Measurements from ENCODE around the gene MED20.

MED20 gene

DNA sequence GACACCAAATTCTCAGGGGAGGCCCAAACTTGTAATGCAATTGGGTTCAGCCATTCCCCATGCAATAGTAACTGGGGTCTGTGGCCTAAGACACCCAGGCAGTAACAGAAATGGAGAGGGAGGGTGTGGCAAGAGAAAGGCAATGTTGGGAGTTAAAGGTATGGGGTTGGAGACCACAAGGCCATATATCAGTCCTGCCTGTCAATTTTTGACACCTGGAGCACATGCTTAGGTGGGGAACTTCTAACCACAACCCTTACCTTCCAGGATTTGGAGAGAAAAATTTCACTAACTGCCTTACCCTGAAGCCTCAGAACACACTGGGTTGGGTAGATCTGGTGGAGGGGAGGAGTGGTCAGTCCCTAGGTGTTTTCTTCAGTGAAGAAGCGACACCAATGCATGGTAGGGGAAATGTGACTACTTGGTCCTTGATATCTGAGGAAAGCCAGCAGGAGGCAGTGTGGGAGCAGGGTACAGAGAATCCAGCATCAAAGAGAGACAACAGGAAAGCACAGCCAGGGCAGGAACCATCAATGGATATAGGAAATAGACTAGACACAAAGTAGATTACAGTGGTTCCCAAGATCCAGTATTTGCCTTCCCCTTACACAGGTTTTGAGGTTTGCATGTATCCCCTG lies 18.9 kb downstream of the MED20 start:
- peak in 1 of 4 experiments; percentile 33 for DNase-seq

GRCh38 chr6:41900861-41901260 lies 20.1 kb downstream of the MED20 start:
- no peak for DNase-seq

- DNase-seq, result no peak
Measured at GRCh38 chr6:41896281-41896680, 24.7 kb downstream of the MED20 start.

- peak; percentile 71 to 91 (median 82) for DNase-seq
Measured at GRCh38 chr6:41895300-41896233, 25.4 kb downstream of the MED20 start, which contains the start of gene USP49. TSS of gene USP49 (minus strand) at chr6:41895375. CDS start at chr6:41806983, 88,392 bp downstream.

DNA sequence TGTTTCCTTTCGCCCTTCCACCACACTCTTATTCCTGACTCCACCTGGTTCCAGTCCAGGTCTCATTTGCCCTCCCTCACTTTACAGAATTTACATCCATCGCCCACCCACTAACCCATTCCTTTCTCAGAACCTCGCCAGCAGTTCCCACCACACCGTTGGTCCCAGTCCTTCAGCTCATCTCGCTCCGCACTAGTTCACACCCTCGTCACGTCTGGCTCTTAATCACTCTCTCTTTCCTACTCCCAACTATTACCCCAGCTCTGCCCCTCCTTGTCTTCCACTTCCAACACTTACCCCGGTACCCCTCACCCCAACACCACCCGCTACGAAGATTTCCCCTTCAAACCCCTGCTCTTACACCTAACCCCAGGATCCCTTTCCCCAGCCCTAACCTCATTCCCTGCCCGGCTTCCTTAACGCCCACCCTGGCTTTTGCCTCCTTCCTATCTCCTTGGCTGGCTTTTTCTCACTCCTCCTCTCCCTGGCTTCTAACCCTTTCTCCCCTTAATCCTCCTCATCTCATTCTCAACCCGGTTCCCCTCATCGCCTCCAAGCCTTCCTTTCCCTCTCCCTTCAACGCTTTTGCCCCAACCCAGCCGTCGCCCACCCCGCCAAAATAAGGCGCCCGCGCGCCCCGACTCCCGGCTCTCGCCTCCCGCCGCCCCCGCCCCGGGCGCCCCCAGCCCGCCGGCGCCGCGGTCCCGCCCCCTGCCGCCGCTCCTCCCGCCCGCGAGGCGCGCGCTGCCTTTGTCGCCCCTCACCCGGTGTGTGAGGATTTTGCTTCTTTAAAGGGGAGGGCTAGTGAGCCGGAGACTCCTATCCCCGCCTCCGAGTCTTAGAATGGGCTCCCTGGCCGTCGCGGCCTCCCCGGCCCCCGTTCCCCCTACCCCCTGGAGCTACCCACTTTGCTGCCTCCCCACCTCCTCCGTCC lies 26.3 kb downstream of the MED20 start:
- peak in 1 of 4 experiments; percentile 55 for DNase-seq

DNA sequence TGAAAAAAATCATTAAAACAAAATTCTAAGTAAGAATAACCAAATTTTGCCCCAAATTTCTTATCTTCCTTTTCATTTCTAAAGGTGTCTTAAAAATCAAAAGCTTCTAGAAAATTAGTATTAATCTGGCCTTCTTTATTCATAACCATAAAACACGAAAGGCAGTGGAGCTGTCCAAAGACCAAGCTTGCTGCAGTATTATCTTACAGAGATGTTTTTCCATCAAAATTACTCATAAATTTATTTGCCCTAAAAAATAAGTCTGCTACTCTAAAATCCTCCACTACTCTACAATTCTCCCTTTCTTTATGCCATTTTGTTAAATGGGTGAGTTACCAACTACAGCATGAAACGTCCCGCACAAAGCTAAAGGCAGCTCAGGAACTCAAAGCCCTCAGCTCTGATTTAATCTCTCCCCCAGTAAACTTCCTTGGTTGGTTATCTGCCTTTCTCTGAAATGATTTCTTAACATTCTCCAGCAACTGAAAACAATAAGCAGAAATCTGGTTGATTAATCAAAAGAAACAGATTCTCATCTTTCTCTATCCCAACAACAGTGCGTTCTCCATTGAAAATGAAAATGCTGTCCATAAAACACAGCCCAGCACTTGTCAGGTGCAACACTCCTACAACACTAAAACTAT lies 27.9 kb downstream of the MED20 start:
- no peak for DNase-seq

DNA sequence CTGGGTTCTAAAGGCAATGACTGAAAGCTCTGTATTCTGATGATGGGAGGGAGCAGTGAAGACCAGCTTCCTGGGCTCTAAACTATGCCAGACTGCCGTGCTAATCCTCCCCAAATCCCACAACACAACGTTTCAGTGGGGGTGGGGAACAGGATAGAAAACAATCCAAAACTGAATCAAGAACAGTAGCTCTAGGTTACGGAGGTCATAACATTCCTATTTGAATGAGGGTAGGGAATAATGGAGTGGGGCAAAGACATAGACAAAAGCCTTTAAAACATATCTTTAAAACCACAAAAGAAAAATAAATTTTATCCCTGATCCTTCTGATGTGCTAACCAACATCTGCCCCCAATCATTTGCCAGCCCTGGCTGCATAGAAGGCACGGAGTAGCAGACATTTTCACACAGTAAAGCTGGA lies 33.6 kb downstream of the MED20 start:
- DNase-seq, result no peak

DNA sequence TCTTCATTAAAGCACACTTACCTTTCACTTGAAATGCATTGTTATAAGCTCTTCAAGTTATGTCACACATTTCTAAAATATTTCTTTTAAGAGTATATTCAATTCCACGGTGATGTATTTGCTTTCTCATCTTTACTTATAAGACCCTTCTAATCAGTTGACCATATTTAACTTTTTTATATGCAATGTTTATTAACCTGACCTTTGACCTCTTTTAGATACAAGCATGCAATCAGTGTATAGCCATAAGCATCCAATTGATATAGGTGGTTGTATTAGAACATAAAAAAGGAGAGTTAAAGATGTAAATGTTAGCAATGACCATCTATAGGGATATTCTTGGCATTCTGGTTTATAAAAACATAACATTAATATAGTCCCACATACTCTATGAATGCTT lies 35.0 kb downstream of the MED20 start:
- no peak for DNase-seq

DNA sequence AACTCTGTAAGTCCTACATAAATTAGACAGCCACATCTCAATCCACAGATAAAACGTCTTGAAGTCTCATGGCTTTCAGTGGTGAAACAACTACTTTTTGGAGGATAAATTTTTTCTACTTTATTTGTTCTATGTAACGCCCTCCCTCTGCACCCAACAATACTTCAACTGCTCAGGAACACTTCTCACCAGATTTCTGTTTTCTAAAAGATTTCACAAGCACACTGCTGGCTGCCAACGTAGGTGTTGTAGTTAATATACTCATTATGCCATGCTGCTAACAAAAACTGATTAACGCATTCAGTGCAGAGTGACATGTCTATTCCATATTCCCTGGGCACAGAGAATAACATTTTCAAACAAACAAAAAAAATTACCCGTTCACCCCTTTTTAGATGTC lies 36.0 kb downstream of the MED20 start:
- no peak for DNase-seq

GRCh38 chr6:41881506-41881905 lies 39.4 kb downstream of the MED20 start:
- no peak for DNase-seq

DNA sequence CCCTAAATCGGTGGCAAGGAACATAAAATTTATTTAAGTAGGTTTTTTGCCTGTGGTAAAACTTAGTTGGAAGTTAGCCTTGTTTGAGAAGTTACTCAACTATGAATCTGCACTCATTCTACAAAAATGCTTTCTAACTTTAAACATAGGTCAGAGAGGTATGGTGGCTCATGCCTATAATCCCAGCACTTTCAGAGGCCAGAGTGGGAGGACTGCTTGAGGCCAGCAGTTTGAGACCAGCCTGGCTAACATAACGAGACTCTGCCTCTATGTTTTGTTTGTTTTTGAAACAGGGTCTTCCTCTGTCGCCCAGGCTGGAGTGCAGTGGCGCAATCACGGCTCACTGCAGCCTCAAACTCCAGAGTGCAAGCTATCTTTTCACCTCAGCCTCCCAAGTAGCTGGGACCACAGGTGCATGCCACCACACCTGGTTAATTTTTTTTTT lies 42.0 kb downstream of the MED20 start:
- DNase-seq, result no peak

- DNase-seq, result no peak
Measured at GRCh38 chr6:41878246-41878645, 42.7 kb downstream of the MED20 start.

DNA sequence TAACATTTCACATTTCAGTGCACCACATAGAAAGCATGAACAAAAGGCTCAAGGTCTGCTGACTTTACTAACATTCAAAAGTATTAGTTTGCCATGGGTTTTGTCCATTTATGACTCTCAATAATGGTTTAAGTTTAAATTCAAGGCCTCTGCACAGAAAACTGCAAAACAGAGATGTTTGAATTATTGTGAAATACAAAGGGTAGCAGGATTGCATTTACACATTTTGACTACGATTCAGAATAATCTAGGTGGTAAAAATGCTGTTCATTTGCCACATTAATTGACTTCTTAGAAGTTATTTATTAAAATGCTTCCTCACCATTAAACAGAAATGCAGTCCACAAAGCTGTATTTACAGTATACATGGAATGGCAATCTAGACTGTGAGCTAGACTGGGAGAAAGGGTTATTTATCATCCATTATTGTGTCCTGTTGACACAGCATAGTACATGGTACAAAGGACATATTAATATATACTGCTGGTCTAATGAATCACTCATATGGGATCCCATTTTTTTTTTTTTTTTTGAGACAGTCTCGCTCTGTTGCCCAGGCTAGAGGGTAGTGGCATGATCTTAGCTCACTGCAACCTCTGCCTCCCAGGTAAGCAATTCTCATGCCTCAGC lies 43.8 kb downstream of the MED20 start:
- DNase-seq, result no peak

GRCh38 chr6:41874741-41875140 lies 46.2 kb downstream of the MED20 start:
- no peak for DNase-seq

DNA sequence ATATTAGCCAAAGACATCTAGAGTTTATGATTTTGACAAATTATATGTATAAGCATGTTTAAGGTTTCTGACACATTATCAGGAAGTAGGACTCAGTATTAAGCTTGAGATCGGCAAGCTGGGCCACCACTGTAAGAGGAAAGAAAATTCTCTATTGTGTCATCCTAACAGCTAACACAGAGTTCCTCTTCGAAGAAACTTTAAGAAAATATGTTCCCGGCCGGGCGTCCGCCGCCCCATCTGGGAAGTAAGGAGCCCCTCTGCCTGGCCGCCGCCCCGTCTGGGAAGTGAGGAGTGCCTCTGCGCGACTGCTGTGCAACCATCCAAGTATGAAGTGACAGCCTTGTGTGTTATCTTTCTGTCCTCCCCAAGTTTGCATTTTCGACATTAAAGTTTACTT lies 48.8 kb downstream of the MED20 start:
- no peak for DNase-seq

- no peak for DNase-seq
Measured at GRCh38 chr6:41871691-41872090, 49.2 kb downstream of the MED20 start.

DNA sequence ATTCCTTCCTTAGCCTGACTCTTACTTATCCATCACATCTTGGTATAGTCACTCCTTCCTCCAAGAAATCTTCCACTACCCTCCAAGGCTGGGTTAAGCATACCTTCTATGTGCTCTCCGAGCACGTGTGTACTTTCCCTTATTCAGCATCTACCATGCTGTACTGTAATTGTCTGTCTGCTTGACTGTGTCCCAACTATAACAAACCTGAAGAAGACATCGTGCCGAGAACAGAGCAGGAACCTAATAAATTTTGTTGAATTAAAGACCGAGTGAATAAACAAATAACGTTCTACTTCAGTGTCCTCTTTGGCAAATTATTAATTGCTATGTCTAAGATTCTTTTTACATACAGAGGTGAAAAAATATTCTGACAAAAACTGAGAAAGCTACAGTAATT lies 61.6 kb downstream of the MED20 start:
- no peak for DNase-seq

GRCh38 chr6:41858703-41859102 lies 62.2 kb downstream of the MED20 start:
- no peak for DNase-seq

Measured in activated naive CD4-positive, alpha-beta T cell (primary cell).